IMR-90 (cell line): Measurements from ENCODE around the gene WIPI1. TPM values are rescaled to one million over a fixed set of nuclear protein-coding genes. Genes with fewer than 3 reads are reported as not detected.

Experiments
- ATAC-seq: fragments of 200-7000 bp; cut with Tn5 transposase; 2 replicates; pipeline ENCODE4 v1.9.1; 2020; ENCODE audit warnings: low read depth, mild to moderate bottlenecking, moderate library complexity
- BruUV-seq: library from RNA; stranded (reverse); fragments of 400-500 nt; replicated peaks from 2 replicates; lab custom pipeline; 2021; lab: Mats Ljungman, UMichigan
- CTCF ChIA-PET: fragments of 300-600 bp; formaldehyde crosslinking; extraction: SDS; loops from one replicate; lab custom pipeline; 2021; ENCODE audit warnings: antibody characterized with exemption; lab: Yijun Ruan, JAX
- POLR2A ChIA-PET: fragments of 300-600 bp; sonication (Branson Sonifier 250); formaldehyde crosslinking; loops from one replicate; lab custom pipeline; 2022; ENCODE audit warnings: antibody characterized with exemption; ENCODE audit not compliant: unreplicated experiment; lab: Charles Lee
- DNase-seq: peaks from one replicate; pipeline ENCODE4 v3.0.0; 2013
- H2AFZ ChIP-seq: replicated peaks from 2 replicates; pipeline ENCODE3; 2013; ENCODE audit warnings: low read length, mild to moderate bottlenecking; ENCODE audit not compliant: poor library complexity
- H2AK5ac ChIP-seq: 2 replicates; pipeline ENCODE4 v1.6.1; 2013; ENCODE audit warnings: low read depth, low read length, inconsistent platforms
- H2AK9ac ChIP-seq: replicated peaks from 2 replicates; pipeline ENCODE3; 2013; ENCODE audit warnings: mild to moderate bottlenecking, low read depth, low read length, moderate library complexity; ENCODE audit not compliant: poor library complexity
- H2BK120ac ChIP-seq: 2 replicates; pipeline ENCODE4 v1.6.1; 2013; ENCODE audit warnings: low read depth, low read length, inconsistent platforms
- H2BK15ac ChIP-seq: 3 replicates; pipeline ENCODE4 v1.6.1; 2013; ENCODE audit warnings: low read depth, low read length, inconsistent platforms
- H2BK20ac ChIP-seq: 2 replicates; pipeline ENCODE4 v1.6.1; 2013; ENCODE audit warnings: low read depth, mild to moderate bottlenecking, inconsistent platforms, low read length, moderate library complexity
- H2BK5ac ChIP-seq: 2 replicates; pipeline ENCODE4 v1.6.1; 2013; ENCODE audit warnings: mild to moderate bottlenecking, low read depth, low read length, inconsistent platforms; ENCODE audit not compliant: poor library complexity, severe bottlenecking
- H3K14ac ChIP-seq: replicated peaks from 2 replicates; pipeline ENCODE4 v1.6.1; 2013; ENCODE audit warnings: low read depth, low read length, inconsistent platforms
- H3K18ac ChIP-seq: 2 replicates; pipeline ENCODE4 v1.6.1; 2013; ENCODE audit warnings: low read depth, low read length, control low read depth
- H3K23ac ChIP-seq: 2 replicates; pipeline ENCODE4 v1.6.1; 2013; ENCODE audit warnings: low read depth, low read length, inconsistent platforms
- H3K27ac ChIP-seq: 2 replicates; pipeline ENCODE4 v1.5.1; 2013; ENCODE audit warnings: mild to moderate bottlenecking, control low read depth, low read length; ENCODE audit not compliant: insufficient read depth
- H3K27me3 ChIP-seq: 2 replicates; pipeline ENCODE4 v1.6.1; 2013; ENCODE audit warnings: low read length; ENCODE audit not compliant: control insufficient read depth, insufficient read depth
- H3K36me3 ChIP-seq: 2 replicates; pipeline ENCODE4 v1.6.1; 2013; ENCODE audit warnings: low read length, mixed read lengths; ENCODE audit not compliant: control insufficient read depth, insufficient read depth
- H3K4ac ChIP-seq: 2 replicates; pipeline ENCODE4 v1.6.1; 2013; ENCODE audit warnings: low read depth, low read length, inconsistent platforms
- H3K4me1 ChIP-seq: 2 replicates; pipeline ENCODE4 v1.6.1; 2013; ENCODE audit warnings: low read length, mixed read lengths; ENCODE audit not compliant: control insufficient read depth, insufficient read depth
- H3K4me2 ChIP-seq: 2 replicates; pipeline ENCODE4 v1.6.1; 2013; ENCODE audit warnings: low read depth, mild to moderate bottlenecking, control low read depth, low read length, moderate library complexity
- H3K4me3 ChIP-seq: 2 replicates; pipeline ENCODE4 v1.5.1; 2013; ENCODE audit warnings: low read depth, mild to moderate bottlenecking, control low read depth, low read length, moderate library complexity; ENCODE audit not compliant: insufficient read depth
- H3K56ac ChIP-seq: 2 replicates; pipeline ENCODE4 v1.6.1; 2013; ENCODE audit warnings: low read length, inconsistent platforms; ENCODE audit not compliant: insufficient read depth; ENCODE audit errors: extremely low read depth
- H3K79me1 ChIP-seq, 2 experiments: 2 replicates each; pipeline ENCODE4 v1.6.1; 2013; ENCODE audit warnings: low read length in 2 of 2, inconsistent platforms in 1 of 2, low read depth in 1 of 2
- H3K9ac ChIP-seq: 2 replicates; pipeline ENCODE4 v1.6.1; 2013; ENCODE audit warnings: low read depth, low read length, control low read depth
- H3K9me1 ChIP-seq: 2 replicates; pipeline ENCODE4 v1.6.1; 2013; ENCODE audit warnings: low read length, inconsistent platforms; ENCODE audit not compliant: insufficient read depth
- H3K9me3 ChIP-seq: 2 replicates; pipeline ENCODE4 v1.6.1; 2013; ENCODE audit warnings: low read length; ENCODE audit not compliant: control insufficient read depth, insufficient read depth
- H4K20me1 ChIP-seq: 2 replicates; pipeline ENCODE4 v1.6.1; 2013; ENCODE audit warnings: low read length, inconsistent platforms; ENCODE audit not compliant: insufficient read depth
- H4K5ac ChIP-seq: 2 replicates; pipeline ENCODE4 v1.6.1; 2013; ENCODE audit warnings: mild to moderate bottlenecking, low read depth, low read length, control low read depth
- H4K8ac ChIP-seq, 2 experiments: 2 replicates each; pipeline ENCODE4 v1.6.1; 2013; ENCODE audit warnings: low read depth in 2 of 2, low read length in 2 of 2, control low read depth in 1 of 2, inconsistent platforms in 1 of 2
- H4K91ac ChIP-seq: 2 replicates; pipeline ENCODE4 v1.6.1; 2013; ENCODE audit warnings: low read depth, low read length, inconsistent platforms; ENCODE audit not compliant: insufficient read depth
- BHLHE40 ChIP-seq: fragments of 150-350 bp; IDR thresholded peaks from 2 replicates; pipeline ENCODE4 v1.6.1; 2016; ENCODE audit warnings: mild to moderate bottlenecking, low read depth, low read length
- CEBPB ChIP-seq: IDR thresholded peaks from 2 replicates; pipeline ENCODE4 v1.6.1; 2012; ENCODE audit warnings: low read depth, low read length, improper control_type of control experiment
- CHD1 ChIP-seq: IDR thresholded peaks from 2 replicates; pipeline ENCODE4 v1.6.1; 2012; ENCODE audit warnings: low read depth, low read length, improper control_type of control experiment
- CTCF ChIP-seq: conservative IDR thresholded peaks from 2 replicates; pipeline ENCODE4 v1.5.1; 2012; ENCODE audit warnings: mild to moderate bottlenecking, low read depth, low read length, improper control_type of control experiment
- ELK1 ChIP-seq: fragments of 150-350 bp; IDR thresholded peaks from 2 replicates; pipeline ENCODE4 v1.6.1; 2016; ENCODE audit warnings: low read depth, mild to moderate bottlenecking, low read length, moderate library complexity, borderline replicate concordance
- FOS ChIP-seq: fragments of 150-350 bp; IDR thresholded peaks from 2 replicates; pipeline ENCODE4 v1.6.1; 2016; ENCODE audit warnings: low read depth, low read length
- MAFK ChIP-seq: IDR thresholded peaks from 2 replicates; pipeline ENCODE4 v1.6.1; 2012; ENCODE audit warnings: low read depth, low read length, improper control_type of control experiment
- MAZ ChIP-seq: IDR thresholded peaks from 2 replicates; pipeline ENCODE4 v1.6.1; 2012; ENCODE audit warnings: low read depth, mild to moderate bottlenecking, low read length, improper control_type of control experiment, moderate library complexity, borderline replicate concordance
- MXI1 ChIP-seq: IDR thresholded peaks from 2 replicates; pipeline ENCODE4 v1.6.1; 2012; ENCODE audit warnings: low read depth, mild to moderate bottlenecking, low read length, moderate library complexity, borderline replicate concordance
- NFE2L2 ChIP-seq: fragments of 150-350 bp; IDR thresholded peaks from 2 replicates; pipeline ENCODE4 v1.6.1; 2016; ENCODE audit warnings: low read depth, mild to moderate bottlenecking, low read length
- POLR2A ChIP-seq: IDR thresholded peaks from 2 replicates; pipeline ENCODE4 v1.6.1; 2012; ENCODE audit warnings: mild to moderate bottlenecking, low read depth, low read length
- RAD21 ChIP-seq: IDR thresholded peaks from 2 replicates; pipeline ENCODE4 v1.6.1; 2012; ENCODE audit warnings: low read length, improper control_type of control experiment
- RCOR1 ChIP-seq: IDR thresholded peaks from 2 replicates; pipeline ENCODE4 v1.6.1; 2012; ENCODE audit warnings: mild to moderate bottlenecking, low read length, improper control_type of control experiment; ENCODE audit not compliant: insufficient replicate concordance
- RFX5 ChIP-seq: IDR thresholded peaks from 2 replicates; pipeline ENCODE4 v1.8.0; 2012; ENCODE audit warnings: low read depth, mild to moderate bottlenecking, low read length, moderate library complexity
- SMC3 ChIP-seq: fragments of 150-350 bp; IDR thresholded peaks from 2 replicates; pipeline ENCODE4 v1.6.1; 2016; ENCODE audit warnings: low read depth, mild to moderate bottlenecking, antibody characterized with exemption, low read length, moderate library complexity
- USF2 ChIP-seq: fragments of 150-350 bp; IDR thresholded peaks from 2 replicates; pipeline ENCODE4 v1.6.1; 2017; ENCODE audit warnings: mild to moderate bottlenecking, antibody characterized with exemption, low read length, low read depth
- WGBS, 2 experiments: methylation state at CpG; one replicate each; pipeline versions ENCODE4 v1.1.5 to v1.1.7; 2013; ENCODE audit warnings: missing lambda C conversion rate in 2 of 2; ENCODE audit not compliant: insufficient read length in 1 of 2; ENCODE audit errors: extremely low coverage in 2 of 2; 5-methylcytosine and 5-hydroxymethylcytosine counted together
- dilution Hi-C: fragments of 300-500 bp; cut with HindIII; formaldehyde crosslinking; loops from one replicate; pipeline ENCODE4 v1.14.3; 2018; ENCODE audit warnings: low sequenced_read_pairs; ENCODE audit not compliant: unreplicated experiment
- in situ Hi-C: fragments of 300-500 bp; cut with MboI; formaldehyde crosslinking; loops from 3 replicates; pipeline ENCODE4 v1.14.3; 2019; ENCODE audit warnings: low sequenced_read_pairs, inconsistent platforms, mixed read lengths
- intact Hi-C: fragments of 100-400 bp; cut with micrococcal nuclease; formaldehyde crosslinking; loops from 2 replicates; pipeline ENCODE4 v1.10.0; 2022
- polyA plus RNA-seq, 3 experiments: library from polyadenylated mRNA; depleted of rRNA; stranded (reverse); fragments of >200 nt; gene quantifications; 2 replicates each; pipeline ENCODE4 v1.2.3, GENCODE V29; 2012; ENCODE audit warnings: low replicate concordance in 1 of 3
- total RNA-seq: library from RNA; depleted of rRNA; stranded (reverse); fragments of >200 nt; gene quantifications from 2 replicates; pipeline ENCODE4 v1.2.3, GENCODE V29; 2012

Gene WIPI1
- total and polyA plus RNA-seq, 2 of the 4 experiments (the other 2 are of a cell fraction): 78.6 to 129 TPM

- CTCF ChIA-PET: no interaction called here
- Histone ChIP-seq H2BK20ac (no peak overlapping the region), H3K27me3 (no peaks in the 10 kb centered on the region), H3K14ac (no peak overlapping the region), H3K36me3 (peaks cover 43% of the 10 kb centered on the region), H3K79me1 (peaks cover 20 to 35% of the 10 kb centered on the region in 2 experiments; a peak in 3 of 4 replicates), H2AK9ac (no peak overlapping the region), H4K20me1 (peaks cover 16% of the 10 kb centered on the region; the same call in 1 of the 2 replicates), H4K5ac (no peak overlapping the region), H3K56ac (no peak overlapping the region), H3K4me2 (no peak overlapping the region), H3K4me1 (peaks cover 2% of the 10 kb centered on the region; the same call in 1 of the 2 replicates), H3K9me1 (0 out of 2 replicates have a peak, but pooled peaks cover 3% of the 10 kb centered on the region), H3K18ac (no peak overlapping the region), H2BK5ac (no peak overlapping the region), H3K9me3 (no peaks in the 10 kb centered on the region), H2AK5ac (no peak overlapping the region), H4K8ac (no peak overlapping the region), H2BK15ac (no peak overlapping the region), H3K27ac (no peak overlapping the region), H2BK120ac (no peak overlapping the region), H3K23ac (no peak overlapping the region), H3K4ac (no peak overlapping the region), H4K91ac (no peak overlapping the region), H3K4me3 (no peak overlapping the region), H3K9ac (no peak overlapping the region), H2AFZ (no peak overlapping the region)
- no CpG with 5 or more reads among the region's 8 CpGs for WGBS, 2 experiments
- TF ChIP-seq CEBPB: no peak
- TF ChIP-seq FOS: no peak
- no peak for TF ChIP-seq BHLHE40
- TF ChIP-seq SMC3: no peak
- no peak for TF ChIP-seq RFX5
- TF ChIP-seq MAZ: no peak
- no peak for TF ChIP-seq MAFK
- no peak for TF ChIP-seq MXI1
- no peak for TF ChIP-seq RCOR1
- no peak for TF ChIP-seq USF2
- TF ChIP-seq ELK1: no peak
- TF ChIP-seq RAD21: no peak
- no peak for TF ChIP-seq CHD1
- no peak for TF ChIP-seq NFE2L2
- no peak for TF ChIP-seq POLR2A
- no peak for TF ChIP-seq CTCF
- in situ Hi-C loops (loop anchor here (25.0 kb wide), 1 partner anchor 488 kb away; no protein-coding TSS in a partner anchor), dilution Hi-C loops (no loop called here), intact Hi-C loops (no loop called here)
- no peak for ATAC-seq
- no peak for DNase-seq
- no TSS peak for BruUV-seq
- POLR2A ChIA-PET: no interaction called here
These were observed 6.9 kb downstream of the WIPI1 start for GRCh38 chr17:68450391-68450790.
